ENCODE results near the gene TFEC.

DNA sequence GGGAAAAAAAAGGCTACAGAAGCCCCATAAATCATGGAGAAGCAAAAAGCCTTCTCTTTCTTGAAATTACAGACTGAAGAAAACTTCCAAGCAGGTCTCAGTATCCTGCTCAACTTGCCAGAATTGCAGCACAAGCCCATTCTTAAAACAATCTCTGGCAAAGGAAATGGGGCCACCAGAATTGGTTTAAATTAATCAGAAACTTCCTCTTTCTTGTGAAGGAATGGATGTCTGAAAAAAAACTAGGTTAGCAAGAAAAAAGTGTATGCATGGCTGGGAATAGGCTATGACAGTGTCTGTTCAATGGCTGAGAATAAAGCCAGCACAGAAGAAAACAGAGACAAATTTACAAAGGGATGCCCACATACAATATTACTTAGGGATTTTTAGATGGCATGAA lies 59.1 kb downstream of the TFEC start:
- TF ChIP-seq CTCF (IDR thresholded peaks at IDR 0.05; ENCODE audit: low read depth, low read length, missing input control) (no peak), RAD21 (IDR thresholded peaks at IDR 0.05) (no peak), HNF4A (conservative IDR thresholded peaks at IDR 0.05) (no peak), EGR1 (IDR thresholded peaks at IDR 0.05; ENCODE audit: low read depth in 2 of 2) (no peak), JUND (IDR thresholded peaks at IDR 0.05) (no peak), YY1 (IDR thresholded peaks at IDR 0.05) (no peak), GABPA (IDR thresholded peaks at IDR 0.05 in 1 of 2, conservative IDR thresholded peaks at IDR 0.05 in 1 of 2) (no peak), ZBTB33 (IDR thresholded peaks at IDR 0.05) (no peak)
- TF ChIP-seq, protein P1, sequence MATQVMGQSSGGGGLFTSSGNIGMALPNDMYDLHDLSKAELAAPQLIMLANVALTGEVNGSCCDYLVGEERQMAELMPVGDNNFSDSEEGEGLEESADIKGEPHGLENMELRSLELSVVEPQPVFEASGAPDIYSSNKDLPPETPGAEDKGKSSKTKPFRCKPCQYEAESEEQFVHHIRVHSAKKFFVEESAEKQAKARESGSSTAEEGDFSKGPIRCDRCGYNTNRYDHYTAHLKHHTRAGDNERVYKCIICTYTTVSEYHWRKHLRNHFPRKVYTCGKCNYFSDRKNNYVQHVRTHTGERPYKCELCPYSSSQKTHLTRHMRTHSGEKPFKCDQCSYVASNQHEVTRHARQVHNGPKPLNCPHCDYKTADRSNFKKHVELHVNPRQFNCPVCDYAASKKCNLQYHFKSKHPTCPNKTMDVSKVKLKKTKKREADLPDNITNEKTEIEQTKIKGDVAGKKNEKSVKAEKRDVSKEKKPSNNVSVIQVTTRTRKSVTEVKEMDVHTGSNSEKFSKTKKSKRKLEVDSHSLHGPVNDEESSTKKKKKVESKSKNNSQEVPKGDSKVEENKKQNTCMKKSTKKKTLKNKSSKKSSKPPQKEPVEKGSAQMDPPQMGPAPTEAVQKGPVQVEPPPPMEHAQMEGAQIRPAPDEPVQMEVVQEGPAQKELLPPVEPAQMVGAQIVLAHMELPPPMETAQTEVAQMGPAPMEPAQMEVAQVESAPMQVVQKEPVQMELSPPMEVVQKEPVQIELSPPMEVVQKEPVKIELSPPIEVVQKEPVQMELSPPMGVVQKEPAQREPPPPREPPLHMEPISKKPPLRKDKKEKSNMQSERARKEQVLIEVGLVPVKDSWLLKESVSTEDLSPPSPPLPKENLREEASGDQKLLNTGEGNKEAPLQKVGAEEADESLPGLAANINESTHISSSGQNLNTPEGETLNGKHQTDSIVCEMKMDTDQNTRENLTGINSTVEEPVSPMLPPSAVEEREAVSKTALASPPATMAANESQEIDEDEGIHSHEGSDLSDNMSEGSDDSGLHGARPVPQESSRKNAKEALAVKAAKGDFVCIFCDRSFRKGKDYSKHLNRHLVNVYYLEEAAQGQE (IDR thresholded peaks at IDR 0.05), result no peak
- TF ChIP-seq, protein P2, sequence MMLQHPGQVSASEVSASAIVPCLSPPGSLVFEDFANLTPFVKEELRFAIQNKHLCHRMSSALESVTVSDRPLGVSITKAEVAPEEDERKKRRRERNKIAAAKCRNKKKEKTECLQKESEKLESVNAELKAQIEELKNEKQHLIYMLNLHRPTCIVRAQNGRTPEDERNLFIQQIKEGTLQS (IDR thresholded peaks at IDR 0.05), result no peak

Data from liver (tissue), 3 donors.